Measurements from ENCODE around the gene NRL. TPM values are rescaled to one million over a fixed set of nuclear protein-coding genes. Genes with fewer than 3 reads are reported as not detected.

The NRL gene
- total and polyA plus RNA-seq, 4 donors, result 2.7 to 5.4 (median 3.1) TPM

DNA sequence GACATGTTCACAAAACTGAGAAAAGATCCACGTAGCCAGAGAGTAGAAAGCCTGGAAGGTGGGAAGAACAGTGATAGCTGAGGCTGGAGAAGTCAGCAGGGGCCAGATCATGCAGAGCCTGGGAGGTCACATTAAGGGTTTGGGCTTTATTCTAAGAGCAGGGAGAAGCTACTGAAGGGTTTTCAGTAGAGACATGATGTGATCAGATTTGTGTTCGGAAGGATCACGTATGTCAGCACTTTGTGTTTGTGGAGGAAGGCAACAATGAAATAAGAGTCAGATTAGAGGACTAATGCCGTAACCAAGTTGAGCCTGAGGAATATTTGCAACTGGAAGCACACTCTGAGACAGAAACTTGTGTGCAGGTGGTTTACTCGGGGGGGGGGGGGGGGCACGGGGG lies 24.9 kb downstream of the NRL start:
- H3K4me1 ChIP-seq (ENCODE audit: control insufficient read depth in 5 of 5, insufficient read depth in 5 of 5, low read length in 5 of 5), result peaks cover 0 to 7% (median 0%) of the 10 kb centered on the region in 5 donors
- ATAC-seq (ENCODE audit: insufficient read depth, low FRiP score) (no peak), DNase-seq (peak in 1 of 3 donors; percentile 10)
- H3K27ac ChIP-seq (ENCODE audit: low read depth in 1 of 2, low read length in 1 of 2), result no peak overlapping the region
- 82 to 85% methylated on average over 6 of the region's 6 CpGs for WGBS, 2 donors
- H3K9me3 ChIP-seq (ENCODE audit: control insufficient read depth in 4 of 4, insufficient read depth in 3 of 4, low read length in 3 of 4), result no peaks in the 10 kb centered on the region
- H3K4me3 ChIP-seq, result no peak overlapping the region
- H3K36me3 ChIP-seq (ENCODE audit: control insufficient read depth in 4 of 4, insufficient read depth in 4 of 4, low read length in 4 of 4), result no peaks in the 10 kb centered on the region
- TF ChIP-seq, protein P1, sequence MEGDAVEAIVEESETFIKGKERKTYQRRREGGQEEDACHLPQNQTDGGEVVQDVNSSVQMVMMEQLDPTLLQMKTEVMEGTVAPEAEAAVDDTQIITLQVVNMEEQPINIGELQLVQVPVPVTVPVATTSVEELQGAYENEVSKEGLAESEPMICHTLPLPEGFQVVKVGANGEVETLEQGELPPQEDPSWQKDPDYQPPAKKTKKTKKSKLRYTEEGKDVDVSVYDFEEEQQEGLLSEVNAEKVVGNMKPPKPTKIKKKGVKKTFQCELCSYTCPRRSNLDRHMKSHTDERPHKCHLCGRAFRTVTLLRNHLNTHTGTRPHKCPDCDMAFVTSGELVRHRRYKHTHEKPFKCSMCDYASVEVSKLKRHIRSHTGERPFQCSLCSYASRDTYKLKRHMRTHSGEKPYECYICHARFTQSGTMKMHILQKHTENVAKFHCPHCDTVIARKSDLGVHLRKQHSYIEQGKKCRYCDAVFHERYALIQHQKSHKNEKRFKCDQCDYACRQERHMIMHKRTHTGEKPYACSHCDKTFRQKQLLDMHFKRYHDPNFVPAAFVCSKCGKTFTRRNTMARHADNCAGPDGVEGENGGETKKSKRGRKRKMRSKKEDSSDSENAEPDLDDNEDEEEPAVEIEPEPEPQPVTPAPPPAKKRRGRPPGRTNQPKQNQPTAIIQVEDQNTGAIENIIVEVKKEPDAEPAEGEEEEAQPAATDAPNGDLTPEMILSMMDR (IDR thresholded peaks at IDR 0.05; ENCODE audit: control extremely low read depth, extremely low read depth), result no peak
- no peak overlapping the region for H3K9ac ChIP-seq (ENCODE audit: insufficient read depth in 1 of 2, low read length in 2 of 2)
- no peaks in the 10 kb centered on the region for H3K27me3 ChIP-seq (ENCODE audit: control insufficient read depth in 3 of 3, insufficient read depth in 3 of 3, low read length in 2 of 3)

DNA sequence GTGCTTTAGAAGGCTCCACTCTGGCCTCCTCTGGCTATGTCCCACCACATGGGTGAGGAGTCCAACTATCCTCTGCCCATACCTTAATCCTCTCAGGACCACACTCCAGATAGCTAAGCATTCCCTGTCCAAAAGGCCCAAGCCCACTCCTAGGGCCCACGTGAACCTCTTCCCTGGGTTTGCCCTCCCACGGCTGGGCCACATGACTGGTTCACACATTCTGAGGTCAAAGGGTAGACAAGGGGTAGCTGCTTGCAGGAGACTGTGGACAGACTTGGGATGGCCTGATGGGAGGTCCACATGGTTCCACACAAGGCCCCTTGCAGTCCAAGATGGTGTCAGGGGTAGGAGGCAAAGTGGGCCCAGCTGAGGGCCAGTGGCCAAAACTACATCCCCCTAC lies 26.7 kb downstream of the NRL start:
- Histone ChIP-seq H3K9ac (ENCODE audit: insufficient read depth in 1 of 2, low read length in 2 of 2) (no peak overlapping the region), H3K4me1 (ENCODE audit: control insufficient read depth in 5 of 5, insufficient read depth in 5 of 5, low read length in 5 of 5) (no peaks in the 10 kb centered on the region), H3K27ac (ENCODE audit: low read depth in 1 of 2, low read length in 1 of 2) (no peak overlapping the region), H3K36me3 (ENCODE audit: control insufficient read depth in 4 of 4, insufficient read depth in 4 of 4, low read length in 4 of 4) (no peaks in the 10 kb centered on the region), H3K9me3 (ENCODE audit: control insufficient read depth in 4 of 4, insufficient read depth in 3 of 4, low read length in 3 of 4) (no peaks in the 10 kb centered on the region), H3K4me3 (no peak overlapping the region), H3K27me3 (ENCODE audit: control insufficient read depth in 3 of 3, insufficient read depth in 3 of 3, low read length in 2 of 3) (peaks cover 0 to 5% (median 0%) of the 10 kb centered on the region in 3 donors)
- WGBS, 2 donors, result 85 to 90% methylated on average over 2 of the region's 2 CpGs
- no peak for ATAC-seq (ENCODE audit: insufficient read depth, low FRiP score)
- TF ChIP-seq, protein P1 (IDR thresholded peaks at IDR 0.05; ENCODE audit: control extremely low read depth, extremely low read depth), result no peak
- no peak for DNase-seq

DNA sequence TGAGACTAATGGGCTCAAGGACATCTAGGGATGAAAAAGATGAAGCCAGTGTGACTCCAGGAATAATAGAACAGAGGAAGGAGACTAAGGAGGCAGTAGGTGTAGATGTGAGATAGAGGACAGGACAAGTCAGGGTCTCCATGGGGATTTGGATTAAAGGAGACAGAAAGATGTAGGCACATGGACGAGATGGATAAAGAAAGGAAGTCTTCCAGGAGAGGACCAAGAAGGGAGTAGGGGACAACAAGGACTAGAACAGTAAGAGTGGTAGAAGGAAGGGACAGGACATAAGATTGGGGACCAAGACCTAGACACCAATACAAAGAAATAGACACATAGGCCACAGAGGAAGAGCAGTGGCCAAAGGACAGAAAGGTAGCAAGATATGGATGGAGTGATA lies 27.7 kb downstream of the NRL start:
- DNase-seq (no peak), ATAC-seq (ENCODE audit: insufficient read depth, low FRiP score) (no peak)
- Histone ChIP-seq H3K27ac (ENCODE audit: low read depth in 1 of 2, low read length in 1 of 2) (no peak overlapping the region), H3K4me1 (ENCODE audit: control insufficient read depth in 5 of 5, insufficient read depth in 5 of 5, low read length in 5 of 5) (no peaks in the 10 kb centered on the region), H3K4me3 (no peak overlapping the region), H3K36me3 (ENCODE audit: control insufficient read depth in 4 of 4, insufficient read depth in 4 of 4, low read length in 4 of 4) (no peaks in the 10 kb centered on the region), H3K9ac (ENCODE audit: insufficient read depth in 1 of 2, low read length in 2 of 2) (no peak overlapping the region), H3K9me3 (ENCODE audit: control insufficient read depth in 4 of 4, insufficient read depth in 3 of 4, low read length in 3 of 4) (no peaks in the 10 kb centered on the region), H3K27me3 (ENCODE audit: control insufficient read depth in 3 of 3, insufficient read depth in 3 of 3, low read length in 2 of 3) (peaks cover 0 to 7% (median 0%) of the 10 kb centered on the region in 3 donors)
- TF ChIP-seq, protein P1 (IDR thresholded peaks at IDR 0.05; ENCODE audit: control extremely low read depth, extremely low read depth), result no peak
- WGBS, 2 donors, result 81 to 87% methylated on average over 1 of the region's 1 CpG

All from lung (tissue), 12 donors.